ENCODE results near the gene RNF213.

The RNF213 gene

GRCh38 chr17:80445726-80446110 lies 185.1 kb downstream of the RNF213 start:
- H4K20me1 ChIP-seq (ENCODE audit: insufficient read depth, low read length): peaks cover 7% of the 10 kb centered on the region; the same call in 1 of the 2 replicates
- no peak overlapping the region for H2AFZ ChIP-seq (ENCODE audit: low read depth, low read length)
- TF ChIP-seq CTCF (IDR thresholded peaks at IDR 0.05; ENCODE audit: low read depth, low read length): no peak
- no peak for TF ChIP-seq EZH2phosphoT487 (IDR thresholded peaks at IDR 0.05; ENCODE audit: low read depth)
- H3K4me3 ChIP-seq (ENCODE audit: low read length): no peak overlapping the region
- no peaks in the 10 kb centered on the region for H3K36me3 ChIP-seq (replicated peaks; ENCODE audit: low read depth, low read length)
- no peak overlapping the region for H3K9ac ChIP-seq (ENCODE audit: low read length)
- no peak overlapping the region for H3K27ac ChIP-seq (ENCODE audit: low read length)
- H3K79me2 ChIP-seq (ENCODE audit: low read length): no peaks in the 10 kb centered on the region
- no peak overlapping the region for H3K4me2 ChIP-seq (ENCODE audit: low read length)
- H3K9me3 ChIP-seq (ENCODE audit: insufficient read depth, low read length): no peaks in the 10 kb centered on the region
- H3K27me3 ChIP-seq (ENCODE audit: low read depth, low read length): no peaks in the 10 kb centered on the region
- no peaks in the 10 kb centered on the region for H3K4me1 ChIP-seq (ENCODE audit: low read length)

- no peaks in the 10 kb centered on the region for H3K27me3 ChIP-seq (ENCODE audit: low read depth, low read length)
Observed at GRCh38 chr17:80446645-80447405, 186.2 kb downstream of the RNF213 start.

GRCh38 chr17:80447790-80448189 lies 187.1 kb downstream of the RNF213 start:
- Histone ChIP-seq H3K4me3 (ENCODE audit: low read length) (no peak overlapping the region), H3K27me3 (ENCODE audit: low read depth, low read length) (no peaks in the 10 kb centered on the region)

More at GRCh38 chr17:80446645-80447405, 186.2 kb downstream of the RNF213 start:
- Histone ChIP-seq H3K9ac (ENCODE audit: low read length) (no peak overlapping the region), H3K9me3 (ENCODE audit: insufficient read depth, low read length) (no peaks in the 10 kb centered on the region), H3K4me2 (ENCODE audit: low read length) (no peak overlapping the region), H3K36me3 (replicated peaks; ENCODE audit: low read depth, low read length) (no peaks in the 10 kb centered on the region), H3K4me1 (ENCODE audit: low read length) (no peaks in the 10 kb centered on the region), H3K4me3 (ENCODE audit: low read length) (no peak overlapping the region), H4K20me1 (ENCODE audit: insufficient read depth, low read length) (no peaks in the 10 kb centered on the region), H3K27ac (ENCODE audit: low read length) (no peak overlapping the region), H2AFZ (ENCODE audit: low read depth, low read length) (no peak overlapping the region), H3K79me2 (ENCODE audit: low read length) (no peaks in the 10 kb centered on the region)
- TF ChIP-seq EZH2phosphoT487 (IDR thresholded peaks at IDR 0.05; ENCODE audit: low read depth): no peak
- no peak for TF ChIP-seq CTCF (IDR thresholded peaks at IDR 0.05; ENCODE audit: low read depth, low read length)

More at GRCh38 chr17:80447790-80448189, 187.1 kb downstream of the RNF213 start:
- Histone ChIP-seq H3K9me3 (ENCODE audit: insufficient read depth, low read length) (no peaks in the 10 kb centered on the region), H3K27ac (ENCODE audit: low read length) (no peak overlapping the region), H4K20me1 (ENCODE audit: insufficient read depth, low read length) (no peaks in the 10 kb centered on the region), H3K4me2 (ENCODE audit: low read length) (no peak overlapping the region), H3K79me2 (ENCODE audit: low read length) (no peaks in the 10 kb centered on the region), H3K4me1 (ENCODE audit: low read length) (no peaks in the 10 kb centered on the region), H3K9ac (ENCODE audit: low read length) (no peak overlapping the region), H3K36me3 (replicated peaks; ENCODE audit: low read depth, low read length) (no peaks in the 10 kb centered on the region), H2AFZ (ENCODE audit: low read depth, low read length) (no peak overlapping the region)
- TF ChIP-seq CTCF (IDR thresholded peaks at IDR 0.05; ENCODE audit: low read depth, low read length) (no peak), EZH2phosphoT487 (IDR thresholded peaks at IDR 0.05; ENCODE audit: low read depth) (no peak)

Measured in OCI-LY3 (cell line).